Testis (tissue), 3 donors: ENCODE results near the gene LBHD2. TPM values are rescaled to one million over a fixed set of nuclear protein-coding genes. Genes with fewer than 3 reads are reported as not detected.

Source experiments
- DNase-seq: peaks from one replicate; pipeline ENCODE4 v3.0.0-alpha.2; 2019
- H3K27ac ChIP-seq, 2 donors: fragments of 200-600 bp; sonication (generic); one replicate each; pipeline ENCODE4 v1.5.1; 2019
- H3K27me3 ChIP-seq: fragments of 200-600 bp; sonication (generic); one replicate; pipeline ENCODE4 v1.5.1; 2019
- H3K36me3 ChIP-seq: fragments of 200-600 bp; sonication (generic); one replicate; pipeline ENCODE4 v1.5.1; 2017; ENCODE audit warnings: low read depth; ENCODE audit errors: missing control alignments
- H3K4me1 ChIP-seq: fragments of 200-600 bp; sonication (generic); one replicate; pipeline ENCODE4 v1.5.1; 2019
- H3K4me3 ChIP-seq, 2 donors: fragments of 200-600 bp; sonication (generic); one replicate each; pipeline ENCODE4 v1.5.1; 2017 to 2019
- H3K9me3 ChIP-seq: fragments of 200-600 bp; sonication (generic); one replicate; pipeline ENCODE4 v1.5.1; 2017
- POLR2A ChIP-seq: fragments of 450-650 bp; IDR thresholded peaks from one replicate; pipeline ENCODE4 v1.6.1; 2017; ENCODE audit warnings: antibody characterized with exemption, mild to moderate bottlenecking, moderate library complexity
- WGBS, 2 donors: methylation state at CpG; one replicate each; pipeline ENCODE4 v1.1.5; 2018; 5-methylcytosine and 5-hydroxymethylcytosine counted together
- intact Hi-C: fragments of 100-400 bp; cut with DNase I; formaldehyde crosslinking; loops from one replicate; pipeline ENCODE4 v1.15.1; 2023; ENCODE audit warnings: low total_unique reads
- polyA plus RNA-seq: library from polyadenylated mRNA; stranded (reverse); fragments of 350-450 nt; fragmentation: Illumina TruSeq; extraction: RNeasy Lipid Tissue Mini Kit (QIAGEN cat#74804); gene quantifications from one replicate; pipeline ENCODE4 v1.2.3, GENCODE V29; 2014; ENCODE audit warnings: low read depth, low replicate concordance; ENCODE audit not compliant: insufficient read depth
- total RNA-seq, 2 donors: library from RNA; depleted of rRNA; stranded (reverse); fragments of >200 nt; gene quantifications; one replicate each; pipeline ENCODE4 v1.2.3, GENCODE V29; 2016
- TF ChIP-seq, protein P1 (sequence below), 3 experiments: fragments of 450-650 bp in 2 of 3; fragments of 200-600 bp in 1 of 3; sonication (generic) in 1 of 3; IDR thresholded peaks; one replicate each; pipeline ENCODE4 v1.5.1; 2016 to 2019; ENCODE audit warnings: antibody characterized with exemption in 3 of 3, mild to moderate bottlenecking in 2 of 3, moderate library complexity in 1 of 3

Gene LBHD2
- total and polyA plus RNA-seq, 3 donors from 2014 or later: 1.9 to 5.6 (median 3.9) TPM

DNA sequence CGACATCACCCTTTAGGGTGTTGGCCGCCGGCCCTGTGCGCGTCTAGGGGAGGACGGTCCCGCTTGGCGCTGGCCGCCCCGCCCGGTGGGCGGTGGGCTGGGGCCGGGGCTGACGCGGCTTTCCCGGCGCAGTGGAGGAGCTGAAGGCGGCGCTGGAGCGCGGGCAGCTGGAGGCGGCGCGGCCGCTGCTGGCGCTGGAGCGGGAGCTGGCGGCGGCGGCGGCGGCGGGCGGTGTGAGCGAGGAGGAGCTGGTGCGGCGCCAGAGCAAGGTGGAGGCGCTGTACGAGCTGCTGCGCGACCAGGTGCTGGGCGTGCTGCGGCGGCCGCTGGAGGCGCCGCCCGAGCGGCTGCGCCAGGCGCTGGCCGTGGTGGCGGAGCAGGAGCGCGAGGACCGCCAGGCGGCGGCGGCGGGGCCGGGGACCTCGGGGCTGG, 42.9 kb downstream of the LBHD2 start:
- intact Hi-C loops: loop anchor here (10.0 kb wide), 1 partner anchor 148 kb away; no protein-coding TSS in a partner anchor
- peak overlapping the region; percentile 12 to 34 for H3K4me3 ChIP-seq
- peak overlapping the region in 1 of 2 donors; percentile 36 for H3K27ac ChIP-seq

DNA sequence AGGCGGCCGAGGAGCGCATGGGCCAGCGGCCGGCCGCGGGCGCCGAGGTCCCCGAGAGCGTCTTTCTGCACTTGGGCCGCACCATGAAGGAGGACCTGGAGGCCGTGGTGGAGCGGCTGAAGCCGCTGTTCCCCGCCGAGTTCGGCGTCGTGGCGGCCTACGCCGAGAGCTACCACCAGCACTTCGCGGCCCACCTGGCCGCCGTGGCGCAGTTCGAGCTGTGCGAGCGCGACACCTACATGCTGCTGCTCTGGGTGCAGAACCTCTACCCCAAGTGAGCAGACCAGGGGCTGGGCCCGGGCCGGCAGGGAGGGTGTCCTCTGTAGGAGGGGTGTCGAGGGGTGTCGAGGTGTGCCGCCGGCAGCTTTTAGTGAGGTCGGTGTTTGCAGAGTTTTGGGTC, 43.3 kb downstream of the LBHD2 start:
- no peak for TF ChIP-seq POLR2A
- TF ChIP-seq, protein P1, sequence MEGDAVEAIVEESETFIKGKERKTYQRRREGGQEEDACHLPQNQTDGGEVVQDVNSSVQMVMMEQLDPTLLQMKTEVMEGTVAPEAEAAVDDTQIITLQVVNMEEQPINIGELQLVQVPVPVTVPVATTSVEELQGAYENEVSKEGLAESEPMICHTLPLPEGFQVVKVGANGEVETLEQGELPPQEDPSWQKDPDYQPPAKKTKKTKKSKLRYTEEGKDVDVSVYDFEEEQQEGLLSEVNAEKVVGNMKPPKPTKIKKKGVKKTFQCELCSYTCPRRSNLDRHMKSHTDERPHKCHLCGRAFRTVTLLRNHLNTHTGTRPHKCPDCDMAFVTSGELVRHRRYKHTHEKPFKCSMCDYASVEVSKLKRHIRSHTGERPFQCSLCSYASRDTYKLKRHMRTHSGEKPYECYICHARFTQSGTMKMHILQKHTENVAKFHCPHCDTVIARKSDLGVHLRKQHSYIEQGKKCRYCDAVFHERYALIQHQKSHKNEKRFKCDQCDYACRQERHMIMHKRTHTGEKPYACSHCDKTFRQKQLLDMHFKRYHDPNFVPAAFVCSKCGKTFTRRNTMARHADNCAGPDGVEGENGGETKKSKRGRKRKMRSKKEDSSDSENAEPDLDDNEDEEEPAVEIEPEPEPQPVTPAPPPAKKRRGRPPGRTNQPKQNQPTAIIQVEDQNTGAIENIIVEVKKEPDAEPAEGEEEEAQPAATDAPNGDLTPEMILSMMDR (IDR thresholded peaks at IDR 0.05): no peak
- H3K27ac ChIP-seq: no peak overlapping the region
- H3K4me1 ChIP-seq: peaks cover 42% of the 10 kb centered on the region
- 39 to 82% methylated on average over 24 to 37 of the region's 39 CpGs for whole genome bisulfite sequencing, 2 donors
- DNase-seq: no peak
- no peaks in the 10 kb centered on the region for H3K36me3 ChIP-seq
- H3K9me3 ChIP-seq: no peaks in the 10 kb centered on the region
- H3K27me3 ChIP-seq: no peaks in the 10 kb centered on the region
- H3K4me3 ChIP-seq: peak overlapping the region in 1 of 2 donors; percentile 41
- intact Hi-C loops: loop anchor here (10.0 kb wide), 1 partner anchor 147 kb away; no protein-coding TSS in a partner anchor

More for the DNA sequence above, 42.9 kb downstream of the LBHD2 start:
- WGBS, 2 donors: 18 to 32% methylated on average over 5 to 33 of the region's 62 CpGs
- TF ChIP-seq, protein P1 (IDR thresholded peaks at IDR 0.05): peak in 1 of 3 experiments; percentile 37
- TF ChIP-seq POLR2A: no peak
- no peaks in the 10 kb centered on the region for H3K36me3 ChIP-seq
- H3K4me1 ChIP-seq: peaks cover 42% of the 10 kb centered on the region
- DNase-seq: no peak
- H3K9me3 ChIP-seq: no peaks in the 10 kb centered on the region
- no peaks in the 10 kb centered on the region for H3K27me3 ChIP-seq

DNA sequence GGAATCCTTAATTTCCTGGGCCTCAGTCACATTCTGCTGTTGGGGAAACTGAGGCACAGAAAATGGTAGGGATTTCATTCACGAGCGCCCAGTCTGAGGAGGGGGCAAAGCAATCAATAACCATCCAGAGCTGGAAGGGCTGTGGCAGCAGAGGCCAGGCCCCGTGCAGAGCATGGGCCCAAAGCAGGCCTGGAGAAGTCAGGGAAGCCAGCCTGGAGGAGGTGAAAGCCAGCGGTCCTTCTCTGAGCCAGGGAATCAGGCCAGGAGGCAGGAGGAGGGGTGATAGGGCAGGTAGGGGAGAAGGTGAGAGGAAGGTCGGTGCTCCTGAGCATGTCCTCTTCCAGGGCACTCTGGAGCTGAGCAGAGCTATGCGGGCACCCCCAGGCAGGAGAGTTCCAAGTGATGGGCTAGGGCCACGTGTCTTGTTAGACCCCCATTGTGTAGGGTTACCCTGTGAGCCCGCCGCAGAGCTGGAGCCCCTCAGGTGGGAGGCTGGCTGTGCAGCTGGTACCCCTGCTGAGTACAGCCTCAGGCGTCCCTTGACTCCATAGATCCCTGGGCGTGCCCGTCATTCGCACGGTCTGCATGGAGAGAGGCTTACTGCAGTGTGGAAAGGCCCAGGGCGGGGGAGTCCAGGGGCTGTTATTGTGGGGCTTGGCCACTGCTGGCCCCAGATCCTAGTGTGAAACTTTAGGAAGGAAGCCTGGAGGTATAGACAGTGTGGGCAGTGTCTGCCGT, 44.0 kb downstream of the LBHD2 start:
- no peaks in the 10 kb centered on the region for H3K27me3 ChIP-seq
- intact Hi-C loops: loop anchor here (10.0 kb wide), 1 partner anchor 147 kb away; no protein-coding TSS in a partner anchor
- H3K4me3 ChIP-seq: peak overlapping the region in 1 of 2 donors; percentile 41
- no peaks in the 10 kb centered on the region for H3K36me3 ChIP-seq
- peaks cover 41% of the 10 kb centered on the region for H3K4me1 ChIP-seq
- no peaks in the 10 kb centered on the region for H3K9me3 ChIP-seq
- no peak for DNase-seq
- no peak overlapping the region for H3K27ac ChIP-seq
- no peak for TF ChIP-seq POLR2A
- TF ChIP-seq, protein P1 (IDR thresholded peaks at IDR 0.05): no peak
- WGBS, 2 donors: 78 to 84% methylated on average over 11 to 16 of the region's 16 CpGs

DNA sequence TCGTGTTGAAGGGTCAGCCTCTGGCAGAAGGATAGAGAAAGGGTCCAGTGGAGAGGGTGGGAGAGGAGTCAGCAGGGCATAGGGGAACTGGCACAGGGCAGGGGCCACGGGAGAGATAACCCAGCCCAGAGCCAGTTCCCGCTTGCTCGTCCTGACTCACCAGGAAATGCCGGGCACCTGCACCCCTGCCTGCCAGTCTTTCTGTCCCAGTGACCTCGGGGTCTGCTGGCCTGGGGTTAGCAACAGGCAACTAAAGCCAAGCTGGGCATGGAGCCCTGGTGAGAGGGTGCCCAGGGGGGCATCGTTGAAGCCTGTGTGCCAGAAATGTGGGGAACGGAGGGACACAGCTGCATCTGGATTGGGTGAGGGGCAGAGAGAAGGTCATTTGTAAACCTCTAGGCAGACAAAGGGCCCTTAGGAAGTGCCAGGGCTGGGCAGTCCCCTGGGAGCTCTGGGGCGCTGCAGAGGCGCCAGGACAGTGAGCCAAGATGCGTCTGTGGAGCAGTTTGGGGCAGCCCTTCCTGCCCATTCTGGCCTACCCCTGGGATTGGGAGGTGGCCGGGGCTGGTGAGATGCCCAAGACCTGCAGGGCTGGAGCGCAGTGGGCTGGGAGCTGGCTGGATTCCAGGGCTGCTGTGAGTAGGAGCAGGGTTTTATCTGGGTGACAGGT, 44.8 kb downstream of the LBHD2 start:
- H3K27ac ChIP-seq: no peak overlapping the region
- WGBS, 2 donors: 72 to 77% methylated on average over 11 to 13 of the region's 13 CpGs
- intact Hi-C loops: loop anchor here (10.0 kb wide), 1 partner anchor 146 kb away; no protein-coding TSS in a partner anchor
- H3K4me3 ChIP-seq: no peak overlapping the region
- H3K27me3 ChIP-seq: no peaks in the 10 kb centered on the region
- no peak for DNase-seq
- H3K4me1 ChIP-seq: peaks cover 39% of the 10 kb centered on the region
- TF ChIP-seq, protein P1 (IDR thresholded peaks at IDR 0.05): no peak
- no peak for TF ChIP-seq POLR2A
- H3K9me3 ChIP-seq: no peaks in the 10 kb centered on the region
- H3K36me3 ChIP-seq: no peaks in the 10 kb centered on the region
